ENCODE measurements around the gene ADAR.
A peak's percentile ranks its signal among the peaks of the same experiment; 100 is the strongest.
"Not testable (repeated sequence)": the region's sequence is repeated elsewhere in the genome, so short reads cannot be mapped to it uniquely, and the experiment has no call there.

Gene ADAR, protein sequence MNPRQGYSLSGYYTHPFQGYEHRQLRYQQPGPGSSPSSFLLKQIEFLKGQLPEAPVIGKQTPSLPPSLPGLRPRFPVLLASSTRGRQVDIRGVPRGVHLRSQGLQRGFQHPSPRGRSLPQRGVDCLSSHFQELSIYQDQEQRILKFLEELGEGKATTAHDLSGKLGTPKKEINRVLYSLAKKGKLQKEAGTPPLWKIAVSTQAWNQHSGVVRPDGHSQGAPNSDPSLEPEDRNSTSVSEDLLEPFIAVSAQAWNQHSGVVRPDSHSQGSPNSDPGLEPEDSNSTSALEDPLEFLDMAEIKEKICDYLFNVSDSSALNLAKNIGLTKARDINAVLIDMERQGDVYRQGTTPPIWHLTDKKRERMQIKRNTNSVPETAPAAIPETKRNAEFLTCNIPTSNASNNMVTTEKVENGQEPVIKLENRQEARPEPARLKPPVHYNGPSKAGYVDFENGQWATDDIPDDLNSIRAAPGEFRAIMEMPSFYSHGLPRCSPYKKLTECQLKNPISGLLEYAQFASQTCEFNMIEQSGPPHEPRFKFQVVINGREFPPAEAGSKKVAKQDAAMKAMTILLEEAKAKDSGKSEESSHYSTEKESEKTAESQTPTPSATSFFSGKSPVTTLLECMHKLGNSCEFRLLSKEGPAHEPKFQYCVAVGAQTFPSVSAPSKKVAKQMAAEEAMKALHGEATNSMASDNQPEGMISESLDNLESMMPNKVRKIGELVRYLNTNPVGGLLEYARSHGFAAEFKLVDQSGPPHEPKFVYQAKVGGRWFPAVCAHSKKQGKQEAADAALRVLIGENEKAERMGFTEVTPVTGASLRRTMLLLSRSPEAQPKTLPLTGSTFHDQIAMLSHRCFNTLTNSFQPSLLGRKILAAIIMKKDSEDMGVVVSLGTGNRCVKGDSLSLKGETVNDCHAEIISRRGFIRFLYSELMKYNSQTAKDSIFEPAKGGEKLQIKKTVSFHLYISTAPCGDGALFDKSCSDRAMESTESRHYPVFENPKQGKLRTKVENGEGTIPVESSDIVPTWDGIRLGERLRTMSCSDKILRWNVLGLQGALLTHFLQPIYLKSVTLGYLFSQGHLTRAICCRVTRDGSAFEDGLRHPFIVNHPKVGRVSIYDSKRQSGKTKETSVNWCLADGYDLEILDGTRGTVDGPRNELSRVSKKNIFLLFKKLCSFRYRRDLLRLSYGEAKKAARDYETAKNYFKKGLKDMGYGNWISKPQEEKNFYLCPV

GRCh38 chr1:154607609-154608396 lies at the start of gene ADAR:
TSS of gene ADAR (minus strand) at chr1:154608186. CDS start at chr1:154608006, 180 bp downstream.
- peak; percentile 80 for DNase-seq (ENCODE audit: low spot score)

DNA sequence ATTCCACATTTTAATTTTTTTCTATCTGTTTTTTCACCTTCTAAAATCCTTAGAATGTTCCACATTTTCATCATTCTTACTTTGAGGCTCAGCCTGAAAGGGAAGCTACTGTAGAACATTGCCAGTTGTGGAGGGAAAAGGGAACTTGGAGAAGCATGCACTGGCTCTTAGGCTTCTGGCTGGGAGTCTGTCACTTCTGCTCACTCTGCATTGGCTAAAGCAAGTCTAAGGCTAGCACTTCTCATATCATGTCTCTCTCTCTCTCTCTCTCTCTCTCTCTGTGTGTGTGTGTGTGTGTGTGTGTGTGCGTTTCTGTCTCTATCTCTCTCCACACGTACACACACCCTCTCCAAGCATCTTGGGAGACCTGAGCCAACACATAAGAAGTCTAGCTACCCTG lies 49.6 kb upstream of the ADAR start:
- no peak for DNase-seq (ENCODE audit: low spot score)

DNA sequence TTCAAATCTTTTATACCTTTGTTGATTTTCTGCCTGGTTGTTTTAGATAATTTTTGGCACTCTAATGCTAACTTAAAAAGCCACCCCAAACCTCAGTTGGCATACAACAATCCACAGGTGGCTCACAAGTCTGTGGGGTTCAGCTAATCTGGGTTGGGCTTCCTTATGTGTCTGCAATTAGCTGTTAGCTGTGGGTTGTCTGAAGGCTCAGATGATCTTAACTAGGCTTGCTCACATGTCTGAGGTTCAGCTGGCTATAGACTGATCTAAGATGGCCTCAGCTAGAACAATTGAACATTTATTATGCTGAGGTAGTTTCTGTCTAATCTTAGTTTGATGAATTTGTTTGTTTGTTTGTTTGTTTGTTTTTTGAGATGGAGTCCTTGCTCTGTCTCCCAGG lies 44.9 kb upstream of the ADAR start:
- DNase-seq (ENCODE audit: low spot score), result no peak

DNA sequence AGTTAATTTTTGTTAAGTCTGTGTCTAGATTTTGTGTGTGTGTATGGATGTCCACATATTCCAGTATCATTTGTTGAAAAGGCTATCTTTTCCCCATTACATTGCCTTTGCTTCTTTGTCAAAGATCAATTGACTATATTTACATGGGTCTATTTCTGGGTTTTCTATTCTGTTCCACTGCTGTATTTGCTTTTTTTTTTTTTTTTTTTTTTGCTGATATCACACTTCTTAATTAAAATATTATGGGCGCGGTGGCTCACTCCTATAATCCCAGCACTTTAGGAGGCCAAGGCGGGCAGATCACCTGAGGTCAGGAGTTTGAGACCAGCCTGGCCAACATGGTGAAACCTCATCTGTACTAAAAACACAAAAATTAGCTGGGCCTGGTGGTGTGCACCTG lies 36.7 kb upstream of the ADAR start:
- DNase-seq (ENCODE audit: low spot score), result not testable (repeated sequence)

- DNase-seq (ENCODE audit: low spot score), result no peak
Observed at GRCh38 chr1:154641534-154641933, 33.5 kb upstream of the ADAR start.

GRCh38 chr1:154639876-154640275 lies 31.9 kb upstream of the ADAR start:
- DNase-seq (ENCODE audit: low spot score), result no peak

- DNase-seq (ENCODE audit: low spot score), result no peak
Observed at GRCh38 chr1:154635171-154635570, 27.2 kb upstream of the ADAR start.

DNA sequence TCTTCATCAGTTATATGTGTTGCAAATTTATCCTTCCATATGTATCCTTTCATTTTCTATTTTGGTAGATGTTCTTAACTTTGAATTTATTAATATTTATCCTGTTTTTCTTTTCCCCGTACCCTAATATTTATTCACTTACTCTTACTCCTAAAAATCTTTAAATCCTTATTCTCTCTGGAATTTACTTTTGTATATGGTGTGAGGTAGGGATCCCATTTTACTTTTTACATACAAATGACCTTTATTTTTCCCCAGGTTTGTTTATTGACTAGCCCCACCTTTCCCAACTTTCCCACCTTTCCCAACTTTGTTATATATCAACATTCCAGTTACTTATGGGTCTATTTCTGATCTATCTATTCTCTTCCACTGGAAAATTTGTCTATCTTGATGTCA lies 21.7 kb upstream of the ADAR start:
- DNase-seq (ENCODE audit: low spot score), result no peak

GRCh38 chr1:154629061-154629674 lies 21.2 kb upstream of the ADAR start:
- no peak for DNase-seq (ENCODE audit: low spot score)

DNA sequence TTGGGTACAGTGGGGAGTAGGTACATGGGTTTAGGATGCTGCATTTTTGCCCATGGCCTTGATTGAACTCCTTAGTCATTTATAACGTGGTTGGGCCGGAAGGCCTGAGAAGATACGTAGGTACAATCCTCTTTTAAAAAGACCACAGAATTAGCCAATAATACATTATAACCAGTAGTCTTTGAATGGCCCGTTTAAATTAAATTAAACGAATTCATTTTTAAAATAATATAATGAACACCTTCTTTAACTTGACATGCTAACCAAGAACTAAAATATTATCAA lies 20.1 kb upstream of the ADAR start:
- DNase-seq (ENCODE audit: low spot score), result no peak

DNA sequence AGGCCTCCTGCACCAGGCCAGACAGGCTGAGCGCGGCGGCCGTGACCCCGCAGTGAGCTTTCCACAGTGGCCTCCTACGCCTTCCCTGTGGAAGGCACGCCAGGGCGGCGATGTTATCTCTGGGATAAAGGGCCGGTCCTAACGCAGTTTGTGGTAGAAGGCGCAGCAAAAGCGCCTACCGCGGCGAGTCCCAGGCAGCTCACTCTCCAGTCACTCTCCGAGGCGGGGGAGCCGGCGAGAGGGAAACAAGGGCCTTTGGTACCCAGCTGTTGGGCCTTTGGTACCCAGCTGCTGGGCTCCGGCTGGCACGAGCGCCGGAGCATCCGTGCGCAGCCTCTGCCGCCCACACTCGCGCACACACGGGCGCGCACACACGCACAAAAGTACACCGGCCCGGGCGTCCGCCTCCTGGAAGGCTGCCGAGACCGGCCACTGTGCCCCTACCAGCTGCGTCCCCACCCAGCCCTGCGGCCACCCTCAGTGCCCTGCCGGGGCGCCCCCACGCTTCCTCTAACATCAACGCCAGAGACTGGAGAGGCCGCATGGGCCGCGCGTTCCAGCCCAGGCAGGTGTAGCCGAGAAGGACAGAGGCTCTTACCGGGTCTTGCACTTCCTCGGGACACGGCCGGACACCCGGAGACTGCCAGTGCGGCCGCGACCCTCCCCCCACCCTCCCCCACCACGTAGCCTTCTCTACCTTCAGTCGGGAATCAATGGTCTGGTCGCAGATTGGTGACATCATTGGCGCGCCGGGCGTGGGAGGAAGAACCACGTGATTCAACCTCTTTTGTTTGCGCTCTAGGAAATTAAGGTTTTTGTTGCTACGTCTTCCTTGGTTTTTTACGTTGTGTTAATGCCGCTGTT lies 19.5 kb upstream of the ADAR start:
- DNase-seq (ENCODE audit: low spot score), result peak; percentile 83

GRCh38 chr1:154626456-154627256 lies 18.7 kb upstream of the ADAR start:
- DNase-seq (ENCODE audit: low spot score), result no peak

GRCh38 chr1:154624746-154625643 lies 17.0 kb upstream of the ADAR start:
- no peak for DNase-seq (ENCODE audit: low spot score)

DNA sequence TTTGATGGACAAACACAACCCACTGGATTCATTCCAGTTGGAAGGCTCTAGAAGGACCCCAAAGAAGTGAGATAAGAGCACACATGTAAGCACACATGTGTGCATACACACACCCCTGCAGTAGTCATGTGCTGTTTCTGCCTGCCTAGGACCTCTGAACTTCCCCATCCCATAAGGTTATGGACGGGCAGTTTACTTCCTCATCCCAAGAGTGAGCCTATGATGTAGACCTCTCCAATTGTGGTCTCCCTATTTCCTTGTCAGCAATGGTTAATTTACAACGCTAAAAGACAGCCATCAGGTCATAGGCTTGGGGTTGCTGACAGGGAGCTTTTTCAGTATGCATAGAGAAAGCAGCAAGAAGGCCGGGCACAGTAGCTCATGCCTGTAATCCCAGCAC lies 15.4 kb upstream of the ADAR start:
- DNase-seq (ENCODE audit: low spot score), result no peak

GRCh38 chr1:154622503-154623039 lies 14.6 kb upstream of the ADAR start:
- no peak for DNase-seq (ENCODE audit: low spot score)

DNA sequence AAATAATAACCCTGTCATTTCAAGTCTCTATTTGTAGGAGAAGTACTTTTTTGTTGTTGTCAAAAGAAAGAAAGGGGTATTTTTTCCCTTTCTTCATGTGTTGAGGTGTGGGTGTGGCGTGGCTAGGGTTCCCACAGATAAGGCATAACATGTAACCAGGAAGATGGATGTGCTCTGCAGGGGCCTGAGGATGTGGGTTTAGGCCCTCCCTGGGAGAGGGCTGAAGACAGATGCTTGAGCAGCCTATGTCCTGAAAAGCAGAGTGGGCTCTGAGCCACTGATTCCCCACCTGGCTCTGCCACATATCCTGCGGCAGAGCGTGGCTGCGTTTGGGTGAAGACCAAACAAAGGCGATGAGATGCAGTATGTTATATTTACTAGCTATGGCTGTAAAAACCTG lies 13.9 kb upstream of the ADAR start:
- DNase-seq (ENCODE audit: low spot score), result no peak

DNA sequence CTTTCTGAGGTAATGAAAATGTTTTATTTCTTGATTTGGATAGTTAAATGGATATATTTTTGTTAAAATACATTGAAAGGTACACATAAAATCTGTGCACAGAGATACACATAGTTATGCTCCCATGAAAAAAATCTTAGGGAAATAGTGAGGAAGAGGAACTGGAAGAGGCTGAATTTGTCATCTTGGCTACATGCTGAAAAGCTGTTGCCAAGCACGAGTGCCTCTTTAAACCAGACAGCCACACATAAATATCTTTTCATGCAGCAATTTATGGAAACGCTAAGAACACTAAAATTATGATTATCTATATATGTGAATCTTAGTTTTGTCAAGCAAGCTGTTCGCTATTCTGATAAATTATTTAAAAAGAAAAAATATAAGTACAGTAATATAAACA lies 12.8 kb upstream of the ADAR start:
- no peak for DNase-seq (ENCODE audit: low spot score)
